Measurements from ENCODE around the gene IFT172.
"Not testable (repeated sequence)": the region's sequence is repeated elsewhere in the genome, so short reads cannot be mapped to it uniquely, and the experiment has no call there.

Gene IFT172

DNA sequence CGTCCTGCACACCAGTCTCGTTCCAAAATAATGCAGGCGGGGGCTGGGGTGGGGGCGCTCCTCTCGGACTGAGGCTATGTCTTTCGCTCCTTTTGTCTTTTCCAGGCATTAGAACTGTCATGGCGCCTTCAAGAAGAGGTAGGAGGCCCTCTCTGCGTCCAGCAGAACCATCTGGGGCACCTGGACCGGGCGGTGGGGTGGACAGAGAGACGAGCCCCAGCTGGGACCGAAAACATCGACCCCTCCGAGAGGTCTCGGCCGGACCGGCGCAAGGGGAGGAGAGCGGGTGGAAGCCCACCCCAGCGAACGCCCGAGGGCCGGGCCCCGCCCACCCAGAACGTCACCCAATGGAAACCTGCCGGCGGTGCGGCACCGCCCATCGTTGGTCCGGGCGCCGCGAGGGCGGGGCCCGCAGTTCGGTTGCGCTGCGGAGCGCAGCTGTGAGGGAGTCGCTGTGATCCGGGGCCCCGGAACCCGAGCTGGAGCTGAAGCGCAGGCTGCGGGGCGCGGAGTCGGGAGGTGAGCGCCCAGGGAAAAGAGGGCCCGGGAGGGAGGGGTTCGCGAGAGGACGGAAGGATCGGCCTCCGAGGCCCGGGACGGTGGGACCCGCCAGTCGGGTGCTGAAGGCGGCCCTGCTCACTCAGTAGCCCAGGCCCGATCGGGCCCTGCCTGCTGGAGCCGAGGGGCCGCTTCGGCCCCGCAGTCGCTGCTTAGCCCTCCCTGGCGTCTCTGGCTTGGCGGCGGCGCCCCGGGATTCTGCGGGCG is 61.1 kb downstream of the IFT172 start, which contains the start of gene NRBP1:
Gene NRBP1 (plus strand): TSS at position 419 of the 765 bp plus-strand sequence. CDS start 4,643 bp downstream, outside the sequence.
- peak; percentile 85 for DNase-seq (ENCODE audit: low read depth)

DNA sequence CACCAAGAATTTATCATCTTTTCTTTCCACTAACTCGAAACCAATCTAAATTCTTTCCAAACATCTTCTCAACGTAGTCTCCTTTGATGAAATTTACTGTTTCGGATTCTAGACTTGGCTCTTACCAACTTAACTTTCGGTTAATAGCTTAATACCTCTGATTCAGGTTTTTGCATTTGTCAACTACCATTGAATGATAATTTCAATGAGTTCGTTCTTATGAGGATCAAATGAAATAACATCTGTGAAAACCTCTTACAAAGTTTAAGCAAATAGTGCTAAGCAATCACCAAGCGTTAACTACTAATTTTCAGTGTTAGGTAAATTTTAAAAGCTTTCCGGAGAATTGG is 61.7 kb downstream of the IFT172 start:
- DNase-seq (ENCODE audit: low read depth), result no peak

DNA sequence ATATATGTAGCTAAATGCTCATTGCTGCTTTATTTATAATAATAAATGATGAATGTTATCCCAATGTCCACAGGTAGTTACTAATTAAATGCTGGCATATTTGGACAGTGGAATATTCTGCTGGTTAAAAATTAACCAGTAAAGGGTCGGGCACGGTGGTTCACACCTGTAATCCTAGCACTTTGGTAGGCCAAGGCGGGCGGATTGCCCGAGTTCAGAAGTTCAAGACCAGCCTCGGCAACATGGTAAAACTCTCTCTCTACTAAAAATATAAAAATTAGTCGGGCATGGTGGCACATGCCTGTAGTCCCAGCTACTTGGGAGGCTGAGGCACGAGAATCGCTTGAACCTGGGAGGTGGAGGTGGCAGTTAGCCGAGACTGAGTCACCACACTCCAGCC is 64.5 kb downstream of the IFT172 start:
- DNase-seq (ENCODE audit: low read depth), result not testable (repeated sequence)

DNA sequence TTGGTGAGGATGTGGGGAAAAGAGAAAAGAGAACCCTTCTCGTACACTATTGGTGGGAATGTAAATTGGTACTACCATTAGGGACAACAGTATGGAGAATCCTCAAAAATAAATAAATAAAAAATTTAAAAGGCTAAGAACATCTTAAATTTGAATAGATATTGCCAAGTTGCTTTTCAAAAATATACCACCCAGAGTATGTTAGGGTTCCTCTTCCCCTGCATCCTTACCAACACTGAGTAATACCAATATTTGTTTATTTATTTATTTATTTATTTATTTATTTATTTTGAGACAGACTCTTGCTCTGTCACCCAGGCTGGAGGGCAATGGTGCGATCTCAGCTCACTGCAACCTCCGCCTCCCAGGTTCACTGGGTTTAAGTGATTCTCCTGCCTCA is 66.6 kb downstream of the IFT172 start:
- no peak for DNase-seq (ENCODE audit: low read depth)

DNA sequence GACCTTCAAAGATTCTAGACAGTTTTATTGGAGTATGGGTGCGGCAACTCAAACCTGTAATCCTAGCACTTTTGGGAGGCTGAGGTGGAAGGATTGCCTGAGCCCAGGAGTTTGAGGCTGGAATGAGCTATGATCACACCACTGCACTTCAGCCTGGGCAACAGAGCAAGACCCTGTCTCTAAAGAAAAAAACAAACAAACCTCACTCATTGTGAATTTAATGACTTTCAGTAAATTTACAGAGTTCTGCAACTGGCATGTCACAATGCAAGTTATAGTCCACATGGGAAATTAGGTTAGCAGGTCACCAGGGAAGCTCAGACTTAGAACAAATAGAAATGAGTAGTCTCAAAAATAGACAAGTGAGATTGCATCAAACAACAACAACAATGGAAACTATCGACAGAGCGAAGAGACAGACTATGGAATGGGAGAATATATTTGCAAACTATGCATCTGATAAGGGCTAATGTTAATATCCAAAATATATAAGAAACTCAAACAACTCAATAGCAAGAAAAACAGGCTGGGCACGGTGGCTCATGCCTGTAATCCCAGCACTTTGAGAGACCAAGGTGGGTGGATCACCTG is 67.8 kb downstream of the IFT172 start:
- no peak for DNase-seq (ENCODE audit: low read depth)

DNA sequence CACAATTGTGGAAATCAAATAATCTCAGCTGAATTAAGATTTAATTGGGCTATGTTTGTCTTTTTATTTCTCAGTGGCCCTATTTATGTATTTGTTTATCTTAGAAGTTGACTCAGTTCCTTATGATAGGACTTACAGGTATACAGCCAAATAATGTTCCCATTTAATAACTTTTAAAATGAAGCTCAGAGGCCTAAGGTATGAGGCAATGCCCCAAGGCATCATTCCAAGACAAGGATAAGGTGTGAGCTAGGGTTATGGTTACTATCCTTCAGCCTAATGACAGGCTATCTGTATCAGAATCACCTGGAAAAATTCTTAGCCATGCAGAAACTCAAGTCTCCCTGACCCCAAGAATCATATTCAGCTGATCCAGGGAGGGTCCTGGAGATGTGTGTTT is 68.5 kb downstream of the IFT172 start:
- no peak for DNase-seq (ENCODE audit: low read depth)

DNA sequence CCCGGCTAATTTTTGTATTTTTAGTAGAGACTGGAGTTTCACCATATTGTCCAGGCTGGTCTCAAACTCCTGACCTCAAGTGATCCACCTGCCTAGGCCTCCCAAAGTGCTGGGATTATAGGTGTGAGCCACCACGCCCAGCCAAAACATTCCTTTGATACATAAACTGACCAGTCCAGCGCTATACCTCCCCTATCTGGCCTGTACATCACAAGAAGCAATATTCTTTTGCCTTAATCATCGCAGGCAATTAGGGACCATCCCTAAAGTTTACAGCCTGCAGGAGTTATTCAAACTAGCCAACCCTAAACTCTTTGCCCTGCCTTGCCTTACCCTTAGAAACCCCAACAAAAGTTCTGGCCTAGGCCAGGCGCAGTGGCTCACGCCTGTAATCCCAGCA is 73.4 kb downstream of the IFT172 start:
- no peak for DNase-seq (ENCODE audit: low read depth)

DNA sequence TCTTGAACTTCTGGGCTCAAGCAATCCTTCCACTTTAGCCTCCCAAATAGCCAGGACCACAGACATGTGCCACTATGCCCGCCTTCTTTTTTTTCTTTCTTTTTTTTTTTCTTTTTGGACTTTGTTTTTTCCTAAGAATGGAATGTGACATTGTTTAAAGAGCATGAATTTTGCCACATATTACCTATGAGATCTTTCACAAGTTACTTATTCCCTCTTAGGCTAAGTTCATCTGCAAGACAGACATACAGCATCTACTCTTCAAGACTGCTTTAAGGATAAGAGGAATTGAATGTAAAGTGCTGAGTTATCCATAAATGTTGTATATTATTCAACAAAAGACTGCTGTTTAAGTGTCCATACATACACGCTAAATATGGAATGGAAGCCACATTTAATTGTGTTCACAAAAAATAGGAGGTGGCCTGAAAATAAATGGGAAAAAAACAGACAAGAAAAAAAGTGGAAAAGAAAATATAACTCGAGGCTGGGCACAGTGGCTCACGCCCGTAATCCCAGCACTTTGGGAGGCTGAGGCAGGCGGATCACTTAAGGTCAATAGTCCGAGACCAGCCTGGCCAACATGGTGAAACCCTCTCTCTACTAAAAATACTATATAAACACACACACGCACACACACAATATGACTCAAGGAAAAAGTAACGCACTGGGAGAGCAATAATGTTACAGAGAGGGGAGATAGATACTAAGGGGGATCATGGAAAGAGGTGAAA is 77.0 kb downstream of the IFT172 start:
- no peak for DNase-seq (ENCODE audit: low read depth)

DNA sequence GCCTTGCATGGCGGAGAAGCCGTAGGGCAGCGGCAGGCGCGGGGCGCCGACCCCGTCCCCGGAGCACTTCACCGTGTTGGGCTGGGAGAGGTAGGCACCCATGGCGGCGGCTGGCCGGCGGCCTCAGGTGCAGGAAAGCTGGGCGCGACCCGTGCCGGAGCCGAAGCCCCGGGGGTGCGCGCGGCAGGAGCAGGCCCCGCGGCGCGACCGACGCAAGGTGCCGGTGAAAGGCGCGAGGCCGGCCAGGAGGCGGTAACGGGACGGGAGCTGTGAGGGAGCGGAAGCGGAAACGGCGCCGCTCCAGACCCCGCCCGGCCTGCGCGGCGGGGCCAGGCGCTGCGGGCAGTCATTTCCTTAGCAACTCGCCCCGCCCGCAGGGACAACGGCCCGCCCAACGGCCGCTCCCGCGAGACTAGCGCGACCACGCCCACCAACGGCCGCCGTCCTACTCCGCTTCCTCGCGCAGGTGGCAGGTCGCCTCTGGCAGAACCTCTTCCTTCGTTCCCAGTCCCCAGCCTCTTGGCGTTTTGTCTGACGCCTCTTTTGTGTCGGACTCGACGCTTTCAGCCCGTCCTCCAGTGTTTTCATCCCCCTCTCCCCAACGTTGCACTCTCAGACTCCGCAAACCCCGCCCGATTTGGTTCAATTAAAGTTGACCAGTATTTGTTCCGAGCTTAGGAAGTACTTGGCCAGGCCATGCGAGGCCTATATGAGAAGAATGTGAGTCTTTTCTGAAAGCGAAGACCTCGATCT is 80.0 kb downstream of the IFT172 start, which contains the start of gene PPM1G:
Gene PPM1G (minus strand): TSS at position 271 of the 753 bp plus-strand sequence. CDS start 169 bp downstream, at position 102.
- DNase-seq (ENCODE audit: low read depth), result peak; percentile 94

DNA sequence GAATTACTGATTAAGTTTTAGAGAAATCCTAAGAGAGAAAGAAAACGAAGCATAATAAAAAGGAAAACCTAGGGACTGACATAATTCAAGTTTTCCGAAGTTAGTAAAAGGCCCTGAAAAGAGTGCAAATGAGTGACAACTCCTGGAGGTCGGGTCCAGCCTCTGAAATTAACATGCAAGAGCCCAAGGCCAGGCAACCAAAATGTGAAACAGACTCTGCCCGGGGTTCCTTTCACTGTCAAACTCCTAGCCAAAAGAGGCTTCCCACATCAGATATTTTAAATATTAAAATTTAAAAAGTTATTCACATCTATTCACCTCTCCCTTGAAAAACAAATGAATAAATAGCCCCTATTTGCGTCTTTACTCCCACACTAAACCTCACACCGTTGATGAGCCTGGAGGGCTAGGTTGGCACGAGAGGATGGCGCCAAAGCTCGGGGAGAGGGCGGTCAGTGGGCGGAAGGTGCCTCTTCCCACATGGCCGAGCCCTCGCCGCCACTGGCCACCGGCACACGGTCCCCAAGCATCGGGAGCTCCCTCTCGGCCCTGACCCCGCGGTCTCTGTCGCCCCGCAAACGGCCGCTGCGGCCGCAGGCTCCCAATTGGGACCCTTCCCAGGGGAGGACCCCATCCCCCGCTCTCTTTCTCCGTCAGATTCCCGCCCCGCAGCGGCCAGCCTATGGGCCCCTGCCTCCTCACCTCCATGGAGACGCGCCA is 80.8 kb downstream of the IFT172 start:
- DNase-seq (ENCODE audit: low read depth), result no peak

DNA sequence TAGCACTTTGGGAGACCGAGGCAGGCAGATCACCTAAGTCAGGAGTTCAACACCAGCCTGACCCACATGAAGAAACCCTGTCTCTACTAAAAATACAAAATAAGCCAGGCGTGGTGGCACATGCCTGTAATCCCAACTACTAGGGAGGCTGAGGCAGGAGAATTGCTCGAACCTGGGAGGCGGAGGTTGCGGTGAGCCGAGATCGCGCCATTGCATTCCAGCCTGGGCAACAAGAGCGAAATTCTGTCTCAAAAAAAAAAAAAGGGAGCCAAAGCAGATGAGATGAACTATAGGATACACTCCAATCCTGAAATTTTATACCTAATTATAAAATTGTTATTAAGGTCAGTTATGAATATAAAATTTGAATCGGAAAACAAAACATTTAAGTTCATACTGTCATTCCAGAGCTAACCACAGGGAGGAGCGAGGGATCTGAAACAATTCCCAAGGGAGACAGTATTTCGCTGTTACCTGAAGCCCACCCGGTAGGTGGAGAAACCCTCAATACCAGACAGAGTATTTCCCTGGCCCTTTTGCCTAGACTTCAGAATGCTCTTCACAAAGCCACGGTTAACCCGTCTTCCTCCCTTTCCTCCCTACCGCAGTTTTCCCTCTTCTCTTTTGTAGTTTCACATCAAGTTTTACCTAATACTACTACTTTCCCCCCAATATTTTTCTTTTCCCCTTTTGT is 81.6 kb downstream of the IFT172 start:
- DNase-seq (ENCODE audit: low read depth), result no peak

DNA sequence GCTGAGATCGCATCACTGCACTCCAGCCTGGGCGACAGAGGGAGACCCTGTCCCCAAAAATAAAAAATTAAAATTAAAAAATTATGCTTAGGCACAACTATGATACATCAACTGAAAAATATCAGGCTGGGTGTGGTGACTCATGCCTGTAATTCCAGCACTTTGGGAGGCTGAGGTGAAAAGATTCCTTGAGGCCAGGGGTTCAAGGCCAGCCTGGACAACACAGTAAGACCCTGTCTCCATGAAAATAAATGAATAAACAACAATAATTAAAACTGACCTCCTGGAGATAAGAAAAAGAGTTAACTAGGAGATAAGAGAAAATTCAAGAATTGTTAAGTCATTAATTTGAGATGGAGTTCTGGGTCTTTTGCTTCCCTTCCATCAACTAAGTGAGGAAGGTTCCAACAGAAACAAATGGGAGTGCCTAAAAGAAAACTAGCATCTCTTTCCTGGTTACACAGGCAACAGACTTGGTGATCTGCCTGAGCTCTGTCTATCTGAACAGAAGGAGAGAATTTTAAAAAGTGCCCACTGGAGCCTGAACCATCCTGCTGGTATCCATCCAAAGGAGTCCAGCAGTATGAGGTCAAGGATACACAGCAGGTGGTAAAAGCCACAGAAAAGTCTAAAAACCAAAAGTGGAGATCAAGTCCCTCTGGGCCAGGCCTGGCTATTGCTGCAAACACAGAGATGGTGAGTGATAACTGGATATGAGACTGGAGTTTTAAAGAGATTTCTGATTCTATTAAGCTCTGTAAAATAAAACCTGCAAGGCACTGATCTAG is 89.0 kb downstream of the IFT172 start:
- DNase-seq (ENCODE audit: low read depth), result no peak

DNA sequence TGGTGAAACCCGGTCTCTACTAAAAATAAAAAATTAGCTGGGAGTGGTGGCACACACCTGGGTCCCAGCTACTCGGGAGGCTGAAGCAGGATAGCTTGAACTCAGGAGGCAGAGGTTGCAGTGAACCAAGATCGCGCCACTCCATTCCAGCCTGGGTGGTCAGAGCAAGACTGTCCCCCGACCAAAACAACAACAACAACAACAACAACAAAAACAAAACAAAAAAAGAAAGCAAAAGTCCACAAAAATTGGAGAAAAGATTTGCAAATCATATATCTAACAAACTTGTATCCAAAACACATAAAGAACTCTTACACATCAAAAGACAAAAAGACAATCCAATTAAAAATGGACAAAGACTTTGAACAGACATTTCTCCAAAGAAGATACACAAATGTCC is 90.6 kb downstream of the IFT172 start:
- DNase-seq (ENCODE audit: low read depth), result no peak

Data from T follicular helper cell (primary cell).